A549 (cell line): ENCODE measurements around the gene C1orf87.

Source experiments
- EP300 ChIP-seq, 2 experiments: fragments of >200 bp; sonication (Bioruptor Twin); formaldehyde crosslinking; IDR thresholded peaks; 2 replicates in 1 of 2; 3 replicates in 1 of 2; pipeline ENCODE4 v1.6.1; 2016 to 2017
- JUN ChIP-seq, 2 experiments: fragments of >200 bp; sonication (Bioruptor Twin); formaldehyde crosslinking; IDR thresholded peaks; 2 replicates in 1 of 2; 3 replicates in 1 of 2; pipeline ENCODE4 v1.6.1; 2016 to 2017
- SMC3 ChIP-seq: fragments of >200 bp; sonication (Bioruptor Twin); formaldehyde crosslinking; IDR thresholded peaks from 3 replicates; pipeline ENCODE4 v1.6.1; 2018; ENCODE audit warnings: inconsistent platforms
- USF2 ChIP-seq: fragments of 450-650 bp; IDR thresholded peaks from 2 replicates; pipeline ENCODE4 v1.6.1; 2014; ENCODE audit warnings: antibody characterized with exemption

GRCh38 chr1:60033066-60033465 lies 40.5 kb downstream of the C1orf87 start:
- no peak for TF ChIP-seq USF2
- no peak for TF ChIP-seq EP300 (IDR thresholded peaks at IDR 0.05)
- TF ChIP-seq JUN (IDR thresholded peaks at IDR 0.05), result no peak
- TF ChIP-seq SMC3, result no peak
